H54 (cell line): ENCODE data around the gene ORM2.

Source experiments
- DNase-seq: peaks from one replicate; pipeline ENCODE4 v3.0.0; 2011; ENCODE audit warnings: low spot score, mixed read lengths; ENCODE audit not compliant: insufficient read length
- FAIRE-seq: peaks from 3 replicates; lab custom pipeline; 2011; peaks lifted over from hg19 to GRCh38; lab: Jason Lieb, UNC
- POLR2A ChIP-seq: IDR thresholded peaks from 2 replicates; pipeline ENCODE4 v1.6.1; 2011; ENCODE audit warnings: low read depth, mild to moderate bottlenecking, low read length

The ORM2 gene

DNA sequence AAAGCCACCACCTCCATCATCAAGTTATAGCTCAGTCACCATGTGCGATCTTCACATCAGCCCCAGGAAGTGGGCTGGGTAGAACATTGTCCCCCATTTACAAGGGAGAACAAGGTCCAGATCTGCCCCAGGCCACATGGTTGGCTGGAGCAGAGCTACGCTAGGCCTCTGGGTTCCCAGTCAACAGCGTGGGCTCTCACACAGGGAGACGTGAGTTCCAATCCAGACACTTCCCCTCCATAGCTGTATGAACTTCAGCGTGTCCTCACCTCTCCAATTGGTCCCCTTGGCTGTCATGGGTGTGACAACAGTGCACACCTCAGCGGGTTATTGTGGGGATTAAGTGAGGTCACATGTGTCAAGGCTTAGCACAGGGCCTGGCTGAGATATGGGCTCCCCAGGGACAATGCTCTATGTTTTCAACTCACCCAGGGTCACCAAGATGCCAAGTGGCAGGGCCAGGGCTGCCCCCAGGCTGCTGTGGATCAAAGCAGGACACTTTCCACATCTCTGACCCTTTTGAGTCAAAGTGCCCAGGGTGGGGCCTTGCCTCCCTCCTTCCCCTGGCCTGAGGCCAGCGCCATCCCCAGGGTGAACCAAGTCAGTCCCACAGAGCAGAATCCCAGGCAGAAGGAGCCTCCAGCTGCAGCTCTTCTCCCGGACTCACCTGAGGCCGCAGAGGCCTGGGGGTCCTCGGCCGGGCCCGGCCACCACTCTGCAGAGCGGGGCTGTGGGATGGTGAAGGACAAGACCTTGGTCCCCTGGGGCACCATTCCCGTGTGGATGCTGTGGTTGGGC lies 38.3 kb downstream of the ORM2 start:
- FAIRE-seq: no peak
- no peak for TF ChIP-seq POLR2A
- no peak for DNase-seq

DNA sequence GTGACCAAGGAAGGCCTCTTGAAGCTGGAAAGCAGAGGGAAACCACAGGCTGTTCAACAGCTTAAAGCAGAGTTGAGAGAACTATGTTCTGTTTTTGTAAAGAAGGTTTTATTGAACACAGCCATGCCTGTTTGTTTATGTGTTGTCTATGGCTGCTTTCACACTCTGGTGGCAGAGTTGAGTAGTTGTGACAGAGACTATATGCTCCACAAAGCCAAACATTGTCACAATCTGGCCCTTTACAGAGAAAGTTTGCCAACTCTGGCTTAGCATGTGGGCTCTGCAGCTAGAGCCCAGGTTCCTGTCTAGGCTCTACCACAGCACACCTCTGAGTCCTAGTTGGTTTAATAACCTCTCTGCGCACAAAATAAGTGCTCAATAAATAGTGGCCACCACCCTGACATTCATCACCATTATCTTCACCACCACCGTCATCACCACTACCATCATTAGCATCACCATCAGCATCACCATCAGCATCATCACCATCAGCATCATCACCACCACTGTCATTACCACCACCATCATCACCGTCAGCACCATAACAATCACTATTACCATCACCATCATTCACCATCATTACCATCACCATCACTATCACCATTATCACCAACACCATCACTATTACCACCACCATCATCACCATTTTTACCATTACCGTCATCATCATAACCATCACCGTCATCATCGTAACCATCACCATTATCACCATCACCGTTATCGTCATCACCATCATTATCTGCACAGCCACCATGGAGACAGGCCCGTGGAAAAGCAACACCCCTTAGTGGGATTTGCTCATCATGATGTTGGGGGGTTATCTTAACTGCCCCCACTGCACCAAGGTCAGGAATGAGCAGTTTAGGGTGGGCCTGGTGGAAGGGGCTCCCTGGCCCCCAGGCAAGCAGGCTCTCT lies 39.8 kb downstream of the ORM2 start:
- FAIRE-seq: no peak
- no peak for DNase-seq

DNA sequence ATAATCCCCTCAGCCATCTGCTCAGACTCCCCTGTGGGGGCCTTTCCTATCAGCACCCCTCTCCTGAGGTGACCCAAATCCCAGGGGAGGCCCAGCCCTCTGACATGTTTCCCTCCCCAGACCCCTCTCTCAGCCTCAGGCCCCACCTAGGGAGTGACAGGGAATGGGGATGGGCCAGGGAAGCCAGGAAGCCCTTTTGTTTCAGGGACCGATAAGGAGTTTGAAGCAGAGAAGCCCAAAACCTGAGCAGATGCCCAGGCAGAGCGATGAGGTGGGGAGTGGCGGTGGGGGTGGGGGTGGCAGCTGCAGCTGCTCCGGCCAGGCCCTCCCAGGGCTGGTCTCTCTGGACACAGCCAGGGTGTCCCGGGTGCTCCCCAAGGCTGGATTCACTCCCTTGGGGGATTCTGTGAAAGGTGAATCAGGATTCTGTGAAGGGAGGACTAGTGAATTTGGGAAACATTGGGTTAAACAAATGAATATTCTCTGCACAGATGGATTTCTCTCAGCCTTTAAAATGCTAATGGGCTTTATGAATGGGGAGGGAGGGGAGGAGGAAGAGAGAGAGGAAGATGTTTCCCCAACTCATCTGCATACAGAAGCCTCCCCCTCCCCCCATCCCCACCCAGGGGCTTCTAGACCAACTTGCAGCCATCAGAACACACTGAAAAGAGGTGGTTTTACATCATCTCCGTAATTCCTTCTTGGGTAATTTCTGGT lies 40.7 kb downstream of the ORM2 start:
- no peak for TF ChIP-seq POLR2A
- no peak for FAIRE-seq
- no peak for DNase-seq

More for the DNA sequence above, 39.8 kb downstream of the ORM2 start:
- no peak for TF ChIP-seq POLR2A

- FAIRE-seq (no peak), DNase-seq (no peak)
- TF ChIP-seq POLR2A: no peak
These were observed 41.3 kb downstream of the ORM2 start for GRCh38 chr9:114370968-114371320.

- DNase-seq: no peak
- FAIRE-seq: no peak
- no peak for TF ChIP-seq POLR2A
These were observed 41.8 kb downstream of the ORM2 start for GRCh38 chr9:114371343-114371944.

- DNase-seq (no peak), FAIRE-seq (no peak)
- TF ChIP-seq POLR2A: no peak
These were observed 42.6 kb downstream of the ORM2 start for GRCh38 chr9:114371973-114372917.

GRCh38 chr9:114372921-114373448 lies 43.3 kb downstream of the ORM2 start:
- TF ChIP-seq POLR2A: no peak
- FAIRE-seq: no peak
- DNase-seq: no peak

DNA sequence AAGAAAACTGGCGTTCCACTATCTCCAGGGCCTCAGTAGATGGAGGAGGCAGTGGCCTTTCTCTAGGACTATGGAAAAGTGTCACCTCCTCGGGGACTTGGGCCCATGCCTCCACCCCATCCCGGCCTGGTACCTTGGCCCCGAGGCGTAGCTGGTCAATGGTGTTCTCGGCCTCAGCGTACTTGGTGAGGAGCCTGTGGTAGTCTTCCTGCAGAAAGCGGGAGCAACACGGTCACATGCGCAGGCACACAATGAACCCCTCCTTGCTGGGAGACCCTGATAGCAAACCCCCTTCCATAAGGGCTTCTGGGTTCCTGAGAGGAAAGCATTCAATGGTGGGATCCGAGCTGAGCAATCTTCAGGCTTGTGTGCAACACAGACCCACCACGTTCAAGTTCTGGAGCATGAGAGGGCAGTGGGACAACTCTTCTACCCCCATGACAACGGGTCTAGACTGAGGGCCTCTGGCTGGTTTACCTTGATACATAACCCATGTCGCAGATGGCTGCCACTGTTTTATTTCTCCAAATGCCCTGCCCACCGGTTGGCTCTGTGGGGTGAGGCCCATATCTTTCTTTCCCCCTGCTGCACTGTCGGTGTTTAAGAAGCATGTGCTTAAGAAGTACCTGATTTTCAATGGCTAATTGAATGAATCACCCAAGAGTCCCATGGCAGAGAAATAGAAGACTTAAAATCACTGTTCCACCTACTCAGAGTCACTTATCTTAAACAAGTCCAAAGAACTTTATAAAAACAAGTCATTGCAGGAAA lies 44.5 kb downstream of the ORM2 start:
- TF ChIP-seq POLR2A: no peak
- DNase-seq (no peak), FAIRE-seq (no peak)

DNA sequence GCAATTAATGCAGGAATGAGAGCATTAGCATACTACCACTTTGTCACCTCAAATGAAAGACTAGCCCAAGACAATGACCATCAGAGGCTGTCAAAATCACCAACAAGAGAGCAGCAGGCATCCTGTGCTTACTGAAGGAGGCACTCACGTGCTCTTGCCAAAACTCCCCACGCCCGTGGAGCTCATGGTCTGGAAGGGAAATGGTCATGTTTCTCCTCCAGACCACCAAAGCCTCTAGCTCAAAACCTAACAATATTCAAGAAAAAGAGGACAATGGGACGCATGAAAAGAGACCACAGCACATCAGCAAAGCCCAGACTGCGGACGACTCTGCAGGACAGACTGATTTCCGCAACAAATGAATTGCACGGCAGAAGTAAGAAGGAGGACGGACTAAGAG lies 45.3 kb downstream of the ORM2 start:
- FAIRE-seq (no peak), DNase-seq (no peak)
- TF ChIP-seq POLR2A: no peak

DNA sequence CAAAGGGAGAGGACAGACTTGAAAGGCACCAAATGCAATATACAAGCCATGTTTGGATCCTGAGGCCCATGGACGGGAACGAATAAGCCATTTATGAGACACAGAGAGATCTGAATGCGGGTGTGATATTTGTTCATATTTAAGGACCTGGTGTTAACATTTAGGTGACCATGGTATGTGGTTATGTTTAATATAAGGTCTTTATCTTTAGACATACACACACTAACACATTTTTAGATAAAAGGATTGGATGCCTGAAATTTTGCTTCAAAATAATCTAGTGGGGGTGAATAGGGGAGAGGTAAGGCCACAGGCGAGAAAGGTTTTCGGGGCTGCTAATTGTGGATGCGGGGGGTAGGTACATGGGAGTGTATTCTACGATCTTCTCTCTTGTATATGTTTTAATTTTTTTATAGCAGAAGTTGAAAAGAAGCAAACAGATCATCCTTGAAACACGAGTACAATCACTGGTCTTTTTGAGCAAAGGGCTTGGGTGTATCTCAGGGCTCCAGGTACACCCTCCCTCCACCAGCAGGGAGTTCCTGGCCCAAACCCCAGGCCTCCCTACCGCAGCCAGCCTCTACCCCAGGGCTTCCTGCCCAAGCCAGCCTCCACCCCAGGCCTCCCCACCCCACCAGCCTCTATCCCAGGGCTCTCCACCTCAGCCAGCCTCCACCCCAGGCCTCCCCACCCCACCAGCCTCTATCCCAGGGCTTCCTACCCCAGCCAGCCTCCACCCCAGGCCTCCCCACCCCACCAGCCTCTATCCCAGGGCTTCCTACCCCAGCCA lies 45.9 kb downstream of the ORM2 start:
- FAIRE-seq: no peak
- DNase-seq: no peak
- TF ChIP-seq POLR2A: no peak
